Duodenal mucosa (tissue), 2 donors: Measurements from ENCODE around the gene LNPK.

Experiments used
- H3K27ac ChIP-seq: one replicate; pipeline ENCODE4 v1.7.0; 2013; ENCODE audit warnings: low read depth, low read length
- H3K27me3 ChIP-seq, 2 donors: one replicate each; pipeline ENCODE4 v1.7.0; 2013; ENCODE audit warnings: low read length in 2 of 2, control low read depth in 1 of 2; ENCODE audit not compliant: insufficient read depth in 2 of 2, control insufficient read depth in 1 of 2
- H3K36me3 ChIP-seq, 2 donors: one replicate each; pipeline ENCODE4 v1.7.0; 2013; ENCODE audit warnings: low read length in 2 of 2, control low read depth in 1 of 2; ENCODE audit not compliant: insufficient read depth in 2 of 2, control insufficient read depth in 1 of 2
- H3K4me1 ChIP-seq, 2 donors: one replicate each; pipeline ENCODE4 v1.7.0; 2013; ENCODE audit warnings: low read length in 2 of 2, control low read depth in 1 of 2; ENCODE audit not compliant: insufficient read depth in 2 of 2, control insufficient read depth in 1 of 2
- H3K4me3 ChIP-seq, 2 donors: one replicate each; pipeline ENCODE4 v1.7.0; 2013; ENCODE audit warnings: low read length in 2 of 2, low read depth in 1 of 2
- H3K9ac ChIP-seq, 2 donors: one replicate each; pipeline ENCODE4 v1.7.0; 2013; ENCODE audit warnings: low read length in 2 of 2, low read depth in 1 of 2
- H3K9me3 ChIP-seq, 2 donors: one replicate each; pipeline ENCODE4 v1.7.0; 2013; ENCODE audit warnings: low read length in 2 of 2, control low read depth in 1 of 2; ENCODE audit not compliant: control insufficient read depth in 1 of 2

Gene LNPK

GRCh38 chr2:175947073-175947472 is 55.0 kb downstream of the LNPK start:
- Histone ChIP-seq H3K9me3 (no peaks in the 10 kb centered on the region), H3K27ac (no peak overlapping the region), H3K4me3 (no peak overlapping the region)

GRCh38 chr2:175941699-175942098 is 60.4 kb downstream of the LNPK start:
- no peaks in the 10 kb centered on the region for H3K27me3 ChIP-seq
- H3K36me3 ChIP-seq = peaks cover 0 to 3% of the 10 kb centered on the region in 2 donors
- no peaks in the 10 kb centered on the region for H3K4me1 ChIP-seq
- no peaks in the 10 kb centered on the region for H3K9me3 ChIP-seq
- H3K4me3 ChIP-seq = no peak overlapping the region
- H3K27ac ChIP-seq = no peak overlapping the region
- no peak overlapping the region for H3K9ac ChIP-seq

More at GRCh38 chr2:175947073-175947472, 55.0 kb downstream of the LNPK start:
- Histone ChIP-seq H3K4me1 (no peaks in the 10 kb centered on the region), H3K36me3 (no peaks in the 10 kb centered on the region), H3K9ac (no peak overlapping the region), H3K27me3 (no peaks in the 10 kb centered on the region)

GRCh38 chr2:175937216-175937615 is 64.9 kb downstream of the LNPK start:
- Histone ChIP-seq H3K9me3 (no peaks in the 10 kb centered on the region), H3K4me3 (no peak overlapping the region), H3K36me3 (peaks cover 3 to 8% of the 10 kb centered on the region in 2 donors), H3K4me1 (no peaks in the 10 kb centered on the region), H3K27ac (no peak overlapping the region), H3K27me3 (no peaks in the 10 kb centered on the region), H3K9ac (no peak overlapping the region)

- no peaks in the 10 kb centered on the region for H3K9me3 ChIP-seq
- H3K36me3 ChIP-seq = peaks cover 3 to 8% of the 10 kb centered on the region in 2 donors
- no peak overlapping the region for H3K4me3 ChIP-seq
Observed at GRCh38 chr2:175935289-175936181, 66.5 kb downstream of the LNPK start.

GRCh38 chr2:175932675-175933074 is 69.4 kb downstream of the LNPK start:
- Histone ChIP-seq H3K9ac (no peak overlapping the region), H3K27ac (no peak overlapping the region), H3K36me3 (peaks cover 6 to 11% of the 10 kb centered on the region in 2 donors), H3K9me3 (no peaks in the 10 kb centered on the region), H3K27me3 (no peaks in the 10 kb centered on the region), H3K4me1 (no peaks in the 10 kb centered on the region), H3K4me3 (no peak overlapping the region)

More at GRCh38 chr2:175935289-175936181, 66.5 kb downstream of the LNPK start:
- Histone ChIP-seq H3K27me3 (no peaks in the 10 kb centered on the region), H3K4me1 (no peaks in the 10 kb centered on the region), H3K27ac (no peak overlapping the region), H3K9ac (no peak overlapping the region)

- no peaks in the 10 kb centered on the region for H3K9me3 ChIP-seq
- no peaks in the 10 kb centered on the region for H3K4me1 ChIP-seq
- no peaks in the 10 kb centered on the region for H3K27me3 ChIP-seq
- no peak overlapping the region for H3K9ac ChIP-seq
- peaks cover 6 to 11% of the 10 kb centered on the region in 2 donors for H3K36me3 ChIP-seq
- no peak overlapping the region for H3K4me3 ChIP-seq
- H3K27ac ChIP-seq = no peak overlapping the region
Observed at GRCh38 chr2:175931805-175932204, 70.3 kb downstream of the LNPK start.

GRCh38 chr2:175930504-175930903 is 71.6 kb downstream of the LNPK start:
- no peak overlapping the region for H3K4me3 ChIP-seq
- H3K36me3 ChIP-seq = peaks cover 6 to 8% of the 10 kb centered on the region in 2 donors
- H3K9me3 ChIP-seq = no peaks in the 10 kb centered on the region
- H3K27ac ChIP-seq = no peak overlapping the region
- no peaks in the 10 kb centered on the region for H3K4me1 ChIP-seq
- no peak overlapping the region for H3K9ac ChIP-seq
- no peaks in the 10 kb centered on the region for H3K27me3 ChIP-seq

- Histone ChIP-seq H3K4me3 (no peak overlapping the region), H3K27ac (no peak overlapping the region), H3K9me3 (no peaks in the 10 kb centered on the region), H3K36me3 (peaks cover 6% of the 10 kb centered on the region in 2 donors), H3K27me3 (no peaks in the 10 kb centered on the region), H3K4me1 (no peaks in the 10 kb centered on the region), H3K9ac (no peak overlapping the region)
Observed at GRCh38 chr2:175929850-175930249, 72.2 kb downstream of the LNPK start.

GRCh38 chr2:175926272-175926671 is 75.8 kb downstream of the LNPK start:
- Histone ChIP-seq H3K4me3 (no peak overlapping the region), H3K27ac (no peak overlapping the region), H3K9ac (no peak overlapping the region), H3K27me3 (no peaks in the 10 kb centered on the region), H3K4me1 (no peaks in the 10 kb centered on the region), H3K9me3 (no peaks in the 10 kb centered on the region), H3K36me3 (peaks cover 6% of the 10 kb centered on the region in 2 donors)

GRCh38 chr2:175922160-175922559 is 79.9 kb downstream of the LNPK start:
- Histone ChIP-seq H3K4me1 (peaks cover 4 to 7% of the 10 kb centered on the region in 2 donors), H3K27ac (no peak overlapping the region), H3K4me3 (no peak overlapping the region), H3K9ac (no peak overlapping the region), H3K36me3 (peaks cover 0 to 3% of the 10 kb centered on the region in 2 donors), H3K27me3 (no peaks in the 10 kb centered on the region), H3K9me3 (no peaks in the 10 kb centered on the region)
